ENCODE measurements around the gene TFIP11. TPM values are rescaled to one million over a fixed set of nuclear protein-coding genes. Genes with fewer than 3 reads are reported as not detected.

TFIP11 gene
- total RNA-seq, 4 donors from 2014 or later, result 20.3 to 38.3 (median 21.6) TPM

GRCh38 chr22:26547837-26548236, 35.6 kb upstream of the TFIP11 start:
- Histone ChIP-seq H3K9me3 (no peaks in the 10 kb centered on the region), H3K36me3 (peaks cover 0 to under 1% of the 10 kb centered on the region in 2 donors), H3K27me3 (no peaks in the 10 kb centered on the region), H3K4me3 (no peak overlapping the region), H3K27ac (no peak overlapping the region), H3K4me1 (no peaks in the 10 kb centered on the region)
- ATAC-seq, result no peak
- TF ChIP-seq POLR2A (IDR thresholded peaks at IDR 0.05), result no peak
- 67 to 94% methylated on average over 1 to 2 of the region's 4 CpGs for WGBS, 2 donors (ENCODE audit: low coverage in 1 of 2)

GRCh38 chr22:26547426-26547825, 35.2 kb upstream of the TFIP11 start:
- 86 to 87% methylated on average over 1 to 4 of the region's 7 CpGs for WGBS, 2 donors (ENCODE audit: low coverage in 1 of 2)
- Histone ChIP-seq H3K4me1 (no peaks in the 10 kb centered on the region), H3K27ac (no peak overlapping the region), H3K4me3 (no peak overlapping the region), H3K27me3 (no peaks in the 10 kb centered on the region), H3K9me3 (no peaks in the 10 kb centered on the region), H3K36me3 (peaks cover 0 to 4% of the 10 kb centered on the region in 2 donors)
- no peak for TF ChIP-seq CTCF (IDR thresholded peaks at IDR 0.05)
- TF ChIP-seq POLR2A (IDR thresholded peaks at IDR 0.05), result no peak
- TF ChIP-seq POLR2AphosphoS5 (IDR thresholded peaks at IDR 0.05), result no peak
- no peak for TF ChIP-seq EP300 (IDR thresholded peaks at IDR 0.05)
- ATAC-seq, result no peak

GRCh38 chr22:26546282-26546681, 34.0 kb upstream of the TFIP11 start:
- H3K27ac ChIP-seq, result no peak overlapping the region

GRCh38 chr22:26545827-26546226, 33.6 kb upstream of the TFIP11 start:
- H3K9me3 ChIP-seq, result no peaks in the 10 kb centered on the region
- no peak for ATAC-seq
- H3K4me1 ChIP-seq, result no peaks in the 10 kb centered on the region

More at GRCh38 chr22:26546282-26546681, 34.0 kb upstream of the TFIP11 start:
- no peaks in the 10 kb centered on the region for H3K4me1 ChIP-seq
- H3K36me3 ChIP-seq, result peaks cover 0 to 10% of the 10 kb centered on the region in 2 donors
- TF ChIP-seq POLR2A (IDR thresholded peaks at IDR 0.05) (no peak), POLR2AphosphoS5 (IDR thresholded peaks at IDR 0.05) (no peak), CTCF (IDR thresholded peaks at IDR 0.05) (no peak), EP300 (IDR thresholded peaks at IDR 0.05) (no peak)
- no peak for ATAC-seq
- no peaks in the 10 kb centered on the region for H3K9me3 ChIP-seq
- no CpG with 5 or more reads among the region's 5 CpGs for WGBS, 2 donors (ENCODE audit: low coverage in 1 of 2)
- H3K27me3 ChIP-seq, result no peaks in the 10 kb centered on the region
- H3K4me3 ChIP-seq, result no peak overlapping the region

GRCh38 chr22:26545385-26545784, 33.1 kb upstream of the TFIP11 start:
- 64% methylated on average over 2 of the region's 2 CpGs; no CpG with 5 or more reads in 1 of the 2 donors for WGBS, 2 donors (ENCODE audit: low coverage in 1 of 2)

More at GRCh38 chr22:26545827-26546226, 33.6 kb upstream of the TFIP11 start:
- Histone ChIP-seq H3K36me3 (peaks cover 0 to 15% of the 10 kb centered on the region in 2 donors), H3K27ac (no peak overlapping the region), H3K27me3 (no peaks in the 10 kb centered on the region), H3K4me3 (no peak overlapping the region)
- no peak for TF ChIP-seq CTCF (IDR thresholded peaks at IDR 0.05)
- 82 to 88% methylated on average over 5 of the region's 5 CpGs for WGBS, 2 donors (ENCODE audit: low coverage in 1 of 2)

More at GRCh38 chr22:26545385-26545784, 33.1 kb upstream of the TFIP11 start:
- H3K27me3 ChIP-seq, result no peaks in the 10 kb centered on the region
- H3K27ac ChIP-seq, result no peak overlapping the region
- H3K9me3 ChIP-seq, result no peaks in the 10 kb centered on the region
- TF ChIP-seq CTCF (IDR thresholded peaks at IDR 0.05) (no peak), POLR2AphosphoS5 (IDR thresholded peaks at IDR 0.05) (no peak), EP300 (IDR thresholded peaks at IDR 0.05) (no peak), POLR2A (IDR thresholded peaks at IDR 0.05) (no peak)
- ATAC-seq, result no peak
- no peak overlapping the region for H3K4me3 ChIP-seq
- H3K4me1 ChIP-seq, result no peaks in the 10 kb centered on the region
- H3K36me3 ChIP-seq, result peaks cover 0 to 19% of the 10 kb centered on the region in 2 donors
